Activated T-cell treated with anti-CD3 and anti-CD28 coated beads for 4 hours (primary cell): ENCODE data around the gene TCAP.
"Not testable (repeated sequence)": the region's sequence is repeated elsewhere in the genome, so short reads cannot be mapped to it uniquely, and the experiment has no call there.

Experiments
- DNase-seq: peaks from one replicate; pipeline ENCODE4 v3.0.0-alpha.2; 2020

Gene TCAP

DNA sequence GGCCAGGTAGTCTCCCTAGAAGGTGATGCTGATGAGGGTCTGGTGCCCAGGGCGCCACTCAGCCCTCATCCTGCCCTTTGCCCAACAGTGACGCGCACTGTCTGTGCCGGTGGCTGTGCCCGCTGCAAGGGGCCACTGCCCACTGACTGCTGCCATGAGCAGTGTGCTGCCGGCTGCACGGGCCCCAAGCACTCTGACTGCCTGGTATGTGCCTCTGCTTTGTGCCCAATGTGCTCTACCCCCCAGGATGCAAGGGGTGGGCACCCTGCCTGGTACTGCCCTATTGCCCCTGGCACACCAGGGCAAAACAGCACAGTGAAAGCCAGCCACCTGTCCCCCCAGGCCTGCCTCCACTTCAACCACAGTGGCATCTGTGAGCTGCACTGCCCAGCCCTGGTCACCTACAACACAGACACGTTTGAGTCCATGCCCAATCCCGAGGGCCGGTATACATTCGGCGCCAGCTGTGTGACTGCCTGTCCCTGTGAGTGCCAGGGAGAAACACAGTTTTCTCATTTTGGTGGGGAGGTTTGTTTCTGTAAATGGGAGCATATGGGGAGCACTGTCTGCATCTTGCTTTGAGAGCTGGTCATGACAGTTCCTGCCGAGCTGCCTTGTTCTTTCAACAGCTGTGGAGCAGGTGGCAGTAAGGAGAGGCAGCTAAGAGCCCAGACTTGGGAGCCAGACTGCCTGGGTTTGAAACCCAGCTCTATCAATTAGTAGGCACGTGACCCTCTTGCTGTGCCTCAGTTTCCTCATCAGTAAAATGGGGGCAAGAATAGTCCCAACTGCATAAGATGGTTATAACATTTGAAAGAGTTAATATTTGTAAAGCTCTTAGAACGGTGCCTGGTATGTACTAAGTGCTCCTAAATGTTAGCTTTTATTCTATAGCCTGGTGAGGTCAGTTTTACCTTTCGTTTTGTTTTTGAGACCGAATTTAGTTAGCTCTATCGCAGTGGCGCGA lies 45.1 kb downstream of the TCAP start:
- no peak for DNase-seq

DNA sequence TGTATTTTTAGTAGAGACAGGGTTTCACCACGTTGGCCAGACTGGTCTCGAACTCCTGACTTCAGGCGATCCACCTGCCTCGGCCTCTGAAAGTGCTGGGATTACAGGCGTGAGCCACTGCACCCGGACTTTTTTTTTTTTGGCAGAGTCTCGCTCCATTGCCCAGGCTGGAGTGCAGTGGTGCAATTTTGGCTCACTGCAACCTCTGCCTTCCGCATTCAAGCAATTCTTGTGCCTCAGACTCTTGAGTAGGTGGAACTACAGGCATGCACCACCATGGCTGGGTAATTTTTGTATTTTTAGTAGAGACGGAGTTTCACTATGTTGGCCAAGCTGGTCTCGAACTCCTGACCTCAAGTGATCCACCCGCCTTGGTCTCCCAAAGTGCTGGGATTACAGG lies 45.9 kb downstream of the TCAP start:
- not testable (repeated sequence) for DNase-seq

DNA sequence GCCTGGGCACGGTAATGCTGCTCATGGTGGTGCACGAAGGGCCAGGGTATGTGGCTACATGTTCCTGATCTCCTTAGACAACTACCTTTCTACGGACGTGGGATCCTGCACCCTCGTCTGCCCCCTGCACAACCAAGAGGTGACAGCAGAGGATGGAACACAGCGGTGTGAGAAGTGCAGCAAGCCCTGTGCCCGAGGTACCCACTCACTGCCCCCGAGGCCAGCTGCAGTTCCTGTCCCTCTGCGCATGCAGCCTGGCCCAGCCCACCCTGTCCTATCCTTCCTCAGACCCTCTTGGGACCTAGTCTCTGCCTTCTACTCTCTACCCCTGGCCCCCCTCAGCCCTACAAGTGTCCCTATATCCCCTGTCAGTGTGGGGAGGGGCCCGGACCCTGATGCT lies 46.7 kb downstream of the TCAP start:
- DNase-seq: no peak

- no peak for DNase-seq
These were observed 49.1 kb downstream of the TCAP start for GRCh38 chr17:39714234-39714633.

DNA sequence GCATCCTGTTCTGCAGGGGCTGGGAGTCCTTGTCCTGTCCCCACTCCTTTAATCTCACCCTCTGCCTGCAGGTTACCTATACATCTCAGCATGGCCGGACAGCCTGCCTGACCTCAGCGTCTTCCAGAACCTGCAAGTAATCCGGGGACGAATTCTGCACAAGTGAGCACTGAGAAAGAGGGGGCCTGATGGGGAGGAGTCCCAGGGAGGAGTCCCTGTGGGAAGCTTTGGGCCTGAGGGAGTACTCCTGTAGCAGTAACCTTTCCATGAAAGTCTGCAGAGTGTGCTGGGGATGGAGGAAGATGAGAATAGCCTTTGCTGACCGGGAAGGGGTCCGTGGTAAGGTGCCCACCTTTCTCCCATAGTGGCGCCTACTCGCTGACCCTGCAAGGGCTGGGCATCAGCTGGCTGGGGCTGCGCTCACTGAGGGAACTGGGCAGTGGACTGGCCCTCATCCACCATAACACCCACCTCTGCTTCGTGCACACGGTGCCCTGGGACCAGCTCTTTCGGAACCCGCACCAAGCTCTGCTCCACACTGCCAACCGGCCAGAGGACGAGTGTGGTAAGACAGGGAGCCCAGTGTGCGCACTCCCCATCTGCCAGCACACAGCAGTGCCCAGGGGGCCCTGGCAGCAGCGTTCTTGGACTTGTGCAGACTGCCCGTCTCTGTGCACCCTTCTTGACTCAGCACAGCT lies 50.4 kb downstream of the TCAP start:
- no peak for DNase-seq
